NT2/D1 (cell line): ENCODE results near the gene USP8.
"Not testable (repeated sequence)": the region's sequence is repeated elsewhere in the genome, so short reads cannot be mapped to it uniquely, and the experiment has no call there.

Source experiments
- DNase-seq: peaks from one replicate; pipeline ENCODE4 v3.0.0-alpha.2; 2011; ENCODE audit warnings: low read depth, low spot score
- H3K27me3 ChIP-seq: 2 replicates; pipeline ENCODE4 v1.6.0; 2011; ENCODE audit warnings: mild to moderate bottlenecking; ENCODE audit not compliant: insufficient read length, insufficient read depth
- H3K36me3 ChIP-seq: 2 replicates; pipeline ENCODE4 v1.6.1; 2011; ENCODE audit warnings: mild to moderate bottlenecking, low read length, mixed read lengths; ENCODE audit not compliant: insufficient read depth, insufficient read length
- H3K4me1 ChIP-seq: 2 replicates; pipeline ENCODE4 v1.5.1; 2011; ENCODE audit not compliant: insufficient read depth, insufficient read length
- H3K4me3 ChIP-seq: 2 replicates; pipeline ENCODE4 v1.5.1; 2011; ENCODE audit warnings: low read depth; ENCODE audit not compliant: insufficient read length
- H3K9ac ChIP-seq: 2 replicates; pipeline ENCODE4 v1.6.0; 2011; ENCODE audit warnings: low read depth; ENCODE audit not compliant: insufficient read length
- H3K9me3 ChIP-seq: 2 replicates; pipeline ENCODE4 v1.5.1; 2011; ENCODE audit warnings: mild to moderate bottlenecking, low read length; ENCODE audit not compliant: insufficient read depth
- SUZ12 ChIP-seq: IDR thresholded peaks from 2 replicates; pipeline ENCODE4 v1.6.1; 2011; ENCODE audit not compliant: insufficient read length, insufficient read depth; ENCODE audit errors: extremely low read depth
- YY1 ChIP-seq: IDR thresholded peaks from 2 replicates; pipeline ENCODE4 v1.6.1; 2011; ENCODE audit not compliant: insufficient read length, insufficient read depth
- ZNF274 ChIP-seq: IDR thresholded peaks from 2 replicates; pipeline ENCODE4 v1.6.1; 2011; ENCODE audit warnings: mild to moderate bottlenecking, low read depth, low read length

The USP8 gene

GRCh38 chr15:50424066-50424890, at the start of gene USP8:
Gene USP8 (plus strand): TSS chr15:50424405. CDS start chr15:50439074, 14,669 bp downstream.
- no peaks in the 10 kb centered on the region for H3K4me1 ChIP-seq
- H3K9ac ChIP-seq = peak within 1 kb of the TSS; percentile 94
- no peaks in the 10 kb centered on the region for H3K9me3 ChIP-seq
- no peaks in the 10 kb centered on the region for H3K36me3 ChIP-seq
- TF ChIP-seq YY1 (no peak), SUZ12 (no peak), ZNF274 (no peak)
- H3K4me3 ChIP-seq = peak within 1 kb of the TSS; percentile 94
- DNase-seq = peak; percentile 93
- H3K27me3 ChIP-seq = no peaks in the 10 kb centered on the region

DNA sequence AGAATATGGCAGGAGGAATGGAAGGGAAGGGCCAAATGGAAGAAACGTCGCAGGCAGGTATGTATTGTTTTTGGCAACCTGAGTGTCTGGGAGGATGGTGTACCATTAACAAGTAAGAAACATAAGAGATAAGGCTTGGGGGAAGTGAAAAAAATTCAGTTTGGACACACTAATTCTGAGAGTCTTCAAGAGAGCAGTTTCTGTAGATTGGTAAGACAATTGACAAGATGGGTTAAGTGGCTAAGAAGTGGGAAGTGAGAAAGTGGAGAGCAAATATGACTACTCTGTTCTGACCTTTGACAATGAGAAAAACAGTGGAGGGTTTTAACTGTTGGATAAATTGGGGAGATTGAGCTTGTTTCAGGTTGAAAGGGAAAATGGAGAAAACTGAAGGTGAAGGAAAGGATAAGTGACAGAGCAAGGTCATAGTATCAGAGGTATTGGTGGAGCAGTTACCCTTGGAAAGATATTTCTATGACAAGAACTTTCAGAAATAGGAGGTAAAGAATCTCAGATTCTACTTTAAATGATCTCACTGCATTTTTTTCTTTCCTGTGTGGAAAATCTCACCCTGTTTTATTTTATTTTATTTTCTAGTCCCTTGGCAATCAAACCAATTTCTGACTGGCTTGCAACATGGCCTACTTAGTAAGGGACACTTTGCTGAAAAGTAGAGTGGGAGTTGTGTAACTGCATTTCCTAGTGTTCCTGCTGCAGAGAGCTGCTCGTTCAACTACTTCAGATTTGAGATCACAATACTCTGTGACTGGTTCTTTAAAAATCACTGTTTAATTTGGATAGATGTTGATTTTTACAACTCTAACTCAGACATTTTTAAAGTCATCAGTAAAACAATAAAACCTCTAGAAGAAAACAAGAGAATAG, 46.1 kb upstream of the USP8 start:
- Histone ChIP-seq H3K36me3 (no peaks in the 10 kb centered on the region), H3K9ac (no peak overlapping the region), H3K27me3 (no peaks in the 10 kb centered on the region), H3K4me3 (no peak overlapping the region), H3K4me1 (no peaks in the 10 kb centered on the region), H3K9me3 (no peaks in the 10 kb centered on the region)
- no peak for DNase-seq
- TF ChIP-seq SUZ12 = no peak
- TF ChIP-seq ZNF274 = no peak
- no peak for TF ChIP-seq YY1

DNA sequence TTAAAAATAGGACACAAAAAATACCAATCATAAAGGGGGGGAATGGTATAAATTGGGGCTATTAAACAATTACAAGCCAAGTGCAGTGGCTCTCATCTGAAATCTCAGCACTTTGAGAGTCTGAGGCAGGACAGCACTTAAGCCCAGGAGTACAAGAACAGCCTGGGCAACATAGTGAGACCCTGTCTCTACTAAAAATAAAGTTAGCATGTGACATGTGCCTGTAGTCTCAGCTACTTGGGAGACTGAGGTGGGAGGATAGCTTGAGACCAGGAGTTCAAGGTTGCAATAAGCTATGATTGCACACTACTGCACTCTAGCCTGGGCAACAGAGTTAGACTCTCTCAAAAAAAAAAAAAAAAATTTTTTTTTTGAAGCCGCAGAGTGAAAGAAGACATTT, 45.4 kb upstream of the USP8 start:
- no peaks in the 10 kb centered on the region for H3K27me3 ChIP-seq
- no peak for DNase-seq
- H3K9me3 ChIP-seq = no peaks in the 10 kb centered on the region
- TF ChIP-seq ZNF274 = no peak
- TF ChIP-seq SUZ12 = no peak
- TF ChIP-seq YY1 = no peak
- no peak overlapping the region for H3K4me3 ChIP-seq
- no peak overlapping the region for H3K9ac ChIP-seq
- H3K36me3 ChIP-seq = no peaks in the 10 kb centered on the region
- no peaks in the 10 kb centered on the region for H3K4me1 ChIP-seq

- H3K9ac ChIP-seq, H3K4me1 ChIP-seq, DNase-seq, H3K9me3 ChIP-seq, H3K27me3 ChIP-seq, H3K36me3 ChIP-seq, H3K4me3 ChIP-seq: not testable (repeated sequence)
Measured at GRCh38 chr15:50379413-50379812, 44.8 kb upstream of the USP8 start.

DNA sequence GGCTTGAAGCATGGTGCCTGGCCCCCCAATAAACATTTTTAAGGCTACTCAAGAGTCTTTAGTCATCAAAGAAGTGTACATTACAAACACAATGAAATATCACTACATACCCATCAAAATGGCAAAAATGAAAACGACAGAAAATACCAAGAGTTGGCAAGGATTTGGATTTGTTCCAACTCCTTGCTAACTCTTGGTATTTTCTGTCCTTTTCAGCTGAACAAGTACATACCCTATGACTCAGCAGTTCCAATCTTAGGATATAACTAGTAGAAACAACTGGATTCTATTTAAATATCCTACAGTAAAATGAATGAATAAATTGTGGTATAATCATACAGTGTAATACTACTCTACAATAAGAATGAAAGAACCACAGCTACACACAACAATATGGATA, 44.1 kb upstream of the USP8 start:
- no peak for DNase-seq
- Histone ChIP-seq H3K4me3 (no peak overlapping the region), H3K36me3 (no peaks in the 10 kb centered on the region)

GRCh38 chr15:50381438-50381837, 42.8 kb upstream of the USP8 start:
- H3K4me3 ChIP-seq = no peak overlapping the region
- no peak for TF ChIP-seq YY1
- TF ChIP-seq SUZ12 = no peak
- no peak for TF ChIP-seq ZNF274
- no peaks in the 10 kb centered on the region for H3K27me3 ChIP-seq
- H3K4me1 ChIP-seq = no peaks in the 10 kb centered on the region
- H3K36me3 ChIP-seq = no peaks in the 10 kb centered on the region
- DNase-seq = no peak
- H3K9ac ChIP-seq = no peak overlapping the region
- no peaks in the 10 kb centered on the region for H3K9me3 ChIP-seq

More for the DNA sequence above, 44.1 kb upstream of the USP8 start:
- H3K27me3 ChIP-seq = no peaks in the 10 kb centered on the region
- H3K9ac ChIP-seq = no peak overlapping the region
- no peaks in the 10 kb centered on the region for H3K9me3 ChIP-seq
- TF ChIP-seq ZNF274 (no peak), YY1 (no peak), SUZ12 (no peak)
- no peaks in the 10 kb centered on the region for H3K4me1 ChIP-seq

DNA sequence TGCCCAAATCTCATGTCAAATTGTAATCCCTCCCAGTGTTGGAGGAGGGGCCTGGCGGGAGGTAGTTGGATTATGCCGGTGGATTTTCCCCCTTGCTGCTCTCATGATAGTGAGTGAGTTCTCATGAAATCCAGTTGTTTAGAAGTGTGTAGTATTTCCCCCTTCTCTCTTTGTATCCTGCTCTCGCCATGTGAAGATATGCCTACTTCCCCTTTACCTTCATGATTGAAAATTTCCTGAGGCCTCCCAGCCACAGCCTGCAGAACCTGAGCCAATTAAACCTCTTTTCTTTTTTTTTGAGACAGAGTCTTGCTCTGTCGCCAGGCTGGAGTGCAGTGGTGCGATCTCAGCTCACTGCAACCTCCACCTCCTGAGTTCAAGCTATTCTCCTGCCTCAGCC, 41.8 kb upstream of the USP8 start:
- not testable (repeated sequence) for H3K4me3 ChIP-seq, H3K36me3 ChIP-seq, H3K27me3 ChIP-seq, H3K9me3 ChIP-seq, DNase-seq, H3K4me1 ChIP-seq, H3K9ac ChIP-seq
